H1 (cell line): ENCODE data around the gene GMPR.

Experiments used
- ASH2L ChIP-seq: fragments of 200-600, 300-600 bp; sonication (generic); IDR thresholded peaks from one replicate; pipeline ENCODE4 v1.7.1; 2017; ENCODE audit warnings: low read length
- CBX5 ChIP-seq: fragments of 300-800, 300-1000 bp; sonication (generic); IDR thresholded peaks from 2 replicates; pipeline ENCODE4 v1.7.1; 2016; ENCODE audit warnings: antibody characterized with exemption, low read length, low read depth
- EP300 ChIP-seq, 2 experiments: IDR thresholded peaks; 1 replicate in 1 of 2; 2 replicates in 1 of 2; pipeline ENCODE4 v1.6.1; 2011 to 2012; ENCODE audit warnings: low read depth in 2 of 2, low read length in 2 of 2, mild to moderate bottlenecking in 2 of 2, borderline replicate concordance in 1 of 2, inconsistent platforms in 1 of 2, moderate library complexity in 1 of 2
- FOSL1 ChIP-seq: IDR thresholded peaks from 2 replicates; pipeline ENCODE4 v1.6.1; 2011; ENCODE audit warnings: mild to moderate bottlenecking, low read depth, low read length, moderate library complexity; ENCODE audit not compliant: insufficient read depth
- MAFK ChIP-seq: IDR thresholded peaks from 2 replicates; pipeline ENCODE4 v1.6.1; 2012; ENCODE audit warnings: low read depth, mild to moderate bottlenecking, improper control_type of control experiment, low read length
- POLR2A ChIP-seq, 2 experiments: IDR thresholded peaks; 1 replicate in 1 of 2; 2 replicates in 1 of 2; pipeline ENCODE4 v1.6.1; 2011; ENCODE audit warnings: low read depth in 2 of 2, low read length in 2 of 2, mild to moderate bottlenecking in 2 of 2; ENCODE audit errors: control extremely low read depth in 1 of 2
- POLR2AphosphoS5 ChIP-seq: IDR thresholded peaks from 2 replicates; pipeline ENCODE4 v1.6.1; 2011; ENCODE audit warnings: low read depth, low read length
- RXRA ChIP-seq: IDR thresholded peaks from 2 replicates; pipeline ENCODE4 v1.6.1; 2011; ENCODE audit warnings: low read depth, mild to moderate bottlenecking, low read length, moderate library complexity; ENCODE audit not compliant: insufficient read depth
- TAF1 ChIP-seq: IDR thresholded peaks from 2 replicates; pipeline ENCODE4 v1.6.1; 2011; ENCODE audit warnings: mild to moderate bottlenecking, low read depth, low read length
- TCF12 ChIP-seq: IDR thresholded peaks from 2 replicates; pipeline ENCODE4 v1.6.1; 2011; ENCODE audit warnings: low read depth, mild to moderate bottlenecking, low read length
- YY1 ChIP-seq: IDR thresholded peaks from 2 replicates; pipeline ENCODE4 v1.6.1; 2011; ENCODE audit warnings: low read depth, mild to moderate bottlenecking, low read length
- ZNF274 ChIP-seq: IDR thresholded peaks from 2 replicates; pipeline ENCODE4 v1.7.0; 2012; ENCODE audit warnings: low read length, borderline replicate concordance; ENCODE audit errors: extremely low read depth
- TF ChIP-seq, protein P1 (sequence below), 3 experiments: IDR thresholded peaks; 1 replicate in 2 of 3; 2 replicates in 1 of 3; pipeline versions ENCODE4 v1.5.1 to v1.6.1; 2011; ENCODE audit warnings: low read length in 3 of 3, mild to moderate bottlenecking in 3 of 3, inconsistent platforms in 2 of 3, low read depth in 1 of 3, moderate library complexity in 1 of 3; ENCODE audit not compliant: insufficient read depth in 1 of 3; ENCODE audit errors: control extremely low read depth in 1 of 3

DNA sequence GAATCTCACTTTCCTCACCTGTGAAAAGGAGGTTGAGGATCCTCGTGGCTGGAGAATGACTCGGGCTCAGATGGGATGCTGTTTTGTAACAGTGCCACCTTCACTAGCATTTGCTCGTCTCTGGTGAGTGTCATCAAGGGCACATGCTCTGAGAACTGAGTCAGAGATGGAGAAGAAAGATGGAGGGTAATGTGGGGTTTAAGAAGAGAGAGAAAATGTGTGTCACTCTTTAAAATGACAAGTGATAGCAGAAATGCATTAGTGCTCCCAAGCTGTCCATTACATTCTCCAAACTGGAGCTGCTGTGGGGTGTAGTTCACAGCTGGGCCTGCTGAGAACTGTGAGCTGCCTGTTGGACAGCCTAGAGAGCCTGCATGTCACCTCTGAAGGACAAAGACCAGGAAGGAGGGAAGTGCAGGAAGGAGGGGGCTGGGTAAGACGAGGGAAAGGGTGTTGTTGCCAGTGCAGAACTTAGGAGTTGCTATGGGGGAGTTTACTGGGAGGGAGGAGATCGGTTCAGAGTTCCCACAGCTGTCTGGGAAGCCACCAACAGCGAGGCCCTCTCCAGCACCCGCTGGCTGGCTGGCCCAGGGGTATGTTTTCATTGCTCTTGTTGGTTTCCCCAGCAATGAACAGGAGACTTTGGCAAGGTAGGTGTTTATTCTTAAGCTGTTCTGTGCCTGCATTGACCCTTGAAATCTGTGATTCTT lies 19.8 kb downstream of the GMPR start:
- TF ChIP-seq, protein P1, sequence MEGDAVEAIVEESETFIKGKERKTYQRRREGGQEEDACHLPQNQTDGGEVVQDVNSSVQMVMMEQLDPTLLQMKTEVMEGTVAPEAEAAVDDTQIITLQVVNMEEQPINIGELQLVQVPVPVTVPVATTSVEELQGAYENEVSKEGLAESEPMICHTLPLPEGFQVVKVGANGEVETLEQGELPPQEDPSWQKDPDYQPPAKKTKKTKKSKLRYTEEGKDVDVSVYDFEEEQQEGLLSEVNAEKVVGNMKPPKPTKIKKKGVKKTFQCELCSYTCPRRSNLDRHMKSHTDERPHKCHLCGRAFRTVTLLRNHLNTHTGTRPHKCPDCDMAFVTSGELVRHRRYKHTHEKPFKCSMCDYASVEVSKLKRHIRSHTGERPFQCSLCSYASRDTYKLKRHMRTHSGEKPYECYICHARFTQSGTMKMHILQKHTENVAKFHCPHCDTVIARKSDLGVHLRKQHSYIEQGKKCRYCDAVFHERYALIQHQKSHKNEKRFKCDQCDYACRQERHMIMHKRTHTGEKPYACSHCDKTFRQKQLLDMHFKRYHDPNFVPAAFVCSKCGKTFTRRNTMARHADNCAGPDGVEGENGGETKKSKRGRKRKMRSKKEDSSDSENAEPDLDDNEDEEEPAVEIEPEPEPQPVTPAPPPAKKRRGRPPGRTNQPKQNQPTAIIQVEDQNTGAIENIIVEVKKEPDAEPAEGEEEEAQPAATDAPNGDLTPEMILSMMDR (IDR thresholded peaks at IDR 0.05; ENCODE audit: control extremely low read depth in 1 of 3, insufficient read depth in 1 of 3, low read depth in 1 of 3, low read length in 3 of 3): no peak
- TF ChIP-seq FOSL1: no peak
- no peak for TF ChIP-seq CBX5
- no peak for TF ChIP-seq POLR2A (IDR thresholded peaks at IDR 0.05; ENCODE audit: control extremely low read depth in 1 of 2, low read depth in 2 of 2, low read length in 2 of 2)
- no peak for TF ChIP-seq YY1
- no peak for TF ChIP-seq RXRA
- TF ChIP-seq ASH2L: no peak
- no peak for TF ChIP-seq POLR2AphosphoS5
- no peak for TF ChIP-seq EP300 (IDR thresholded peaks at IDR 0.05; ENCODE audit: borderline replicate concordance in 1 of 2, low read depth in 2 of 2, low read length in 2 of 2)
- no peak for TF ChIP-seq TCF12
- TF ChIP-seq TAF1: no peak
- TF ChIP-seq ZNF274: no peak
- TF ChIP-seq MAFK: no peak
